ENCODE data around the gene CD7.
A peak's percentile ranks its signal among the peaks of the same experiment; 100 is the strongest.

The CD7 gene

DNA sequence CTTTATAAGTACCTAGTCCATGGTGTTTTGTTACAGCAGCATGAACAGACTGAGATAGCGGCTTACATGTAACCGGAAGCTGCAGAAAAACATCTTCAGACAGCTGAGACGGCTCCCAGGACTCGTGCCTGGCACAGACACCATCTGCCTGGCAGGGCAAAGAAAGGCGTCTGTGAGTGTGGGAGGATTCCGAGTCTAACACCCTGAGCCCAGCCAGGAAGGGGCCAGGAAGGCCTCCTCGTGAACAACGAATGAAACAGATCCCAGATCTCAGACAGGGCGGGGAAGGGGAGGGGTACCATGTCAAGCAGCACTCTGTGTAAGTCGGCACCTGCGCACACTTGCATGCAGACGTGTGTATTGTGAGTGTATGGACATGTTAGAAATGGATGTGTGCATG is 39.6 kb downstream of the CD7 start:
- no peak for DNase-seq

GRCh38 chr17:82276938-82277337 is 40.5 kb downstream of the CD7 start:
- DNase-seq: no peak

DNA sequence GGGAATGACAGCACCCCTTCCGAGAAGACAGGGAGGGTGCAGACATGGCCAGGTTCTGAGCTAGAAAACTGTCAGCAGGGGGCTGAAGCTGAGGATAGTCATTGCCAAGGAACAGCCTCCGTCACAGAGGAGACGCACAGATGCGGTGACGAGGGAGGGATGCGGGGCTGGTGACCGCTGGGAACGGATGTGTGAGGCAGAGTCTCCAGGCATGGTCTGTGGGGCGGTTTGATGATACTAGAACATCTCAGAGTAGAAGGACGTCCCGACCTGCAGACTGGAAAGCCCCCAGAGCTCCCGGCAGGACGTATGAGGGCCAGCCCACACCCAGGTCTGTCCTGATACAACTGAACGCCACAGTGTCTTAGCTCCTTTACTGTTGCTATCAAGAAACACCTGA is 42.1 kb downstream of the CD7 start:
- no peak for DNase-seq

GRCh38 chr17:82274134-82275020 is 43.0 kb downstream of the CD7 start:
- no peak for DNase-seq

DNA sequence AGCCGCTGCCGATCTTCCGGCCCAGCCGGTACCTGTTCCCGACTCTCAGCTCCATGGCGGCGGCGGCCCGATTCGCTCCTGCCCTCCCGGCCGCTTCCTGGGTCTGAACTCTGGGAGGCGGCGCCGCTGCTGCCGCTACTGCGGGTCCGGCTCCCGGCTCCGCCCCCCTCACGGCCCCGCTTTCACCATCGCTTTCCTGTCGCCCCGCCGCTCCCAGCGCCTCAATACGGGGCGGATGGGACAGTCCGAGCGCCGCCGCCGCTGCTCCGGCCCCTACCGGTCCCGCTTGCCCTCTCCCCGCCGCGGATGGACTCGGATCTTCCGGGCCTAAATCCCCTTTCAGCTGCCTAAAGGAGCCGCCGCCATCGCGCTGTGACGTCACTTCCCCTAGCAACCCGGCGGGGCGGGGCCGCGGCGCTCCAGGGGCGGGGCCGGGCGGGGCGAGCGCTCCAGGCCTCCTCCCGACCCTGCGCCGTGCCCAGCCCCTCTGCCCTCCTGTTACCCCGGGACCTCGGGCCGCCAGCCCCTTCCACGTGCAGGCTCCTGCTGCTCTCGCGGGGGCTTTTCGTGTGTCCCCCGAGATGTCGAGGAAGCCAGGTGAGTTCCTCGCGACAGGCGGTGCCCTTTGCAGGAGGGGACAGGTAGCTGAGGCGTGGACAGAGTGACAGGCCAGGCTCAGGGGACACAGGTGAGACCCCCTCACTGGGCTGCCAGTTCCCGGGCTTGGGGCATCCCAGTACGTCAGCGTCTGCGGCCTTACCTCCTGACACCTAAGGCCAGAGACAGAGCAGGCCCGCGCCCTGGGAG is 43.9 kb downstream of the CD7 start, which contains the start of gene CSNK1D:
CSNK1D (minus strand) TSS at position 374 of the 807 bp plus-strand sequence; CDS start at position 55, 319 bp downstream.
- DNase-seq: peak; percentile 83

- peak; percentile 18 for DNase-seq
These were observed 44.7 kb downstream of the CD7 start for GRCh38 chr17:82272495-82273326.

DNA sequence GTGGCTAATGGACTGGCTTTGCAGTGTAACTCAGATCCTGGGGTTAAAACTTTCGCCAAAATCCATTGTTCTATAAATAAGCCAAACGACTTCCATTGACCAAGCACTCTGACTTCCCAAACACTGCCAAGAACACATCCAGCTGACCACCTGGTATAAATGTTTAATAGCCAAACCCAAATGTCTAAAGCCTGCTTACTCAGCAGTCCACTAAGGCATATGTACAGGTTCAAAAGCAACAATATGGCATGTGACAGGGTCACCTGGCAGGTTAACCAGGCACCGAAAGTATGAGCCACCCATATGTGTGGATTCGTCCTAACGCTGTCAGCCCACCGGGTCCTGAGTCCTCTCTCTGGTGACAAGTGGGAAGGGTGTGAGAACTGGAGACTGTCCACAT is 46.0 kb downstream of the CD7 start:
- no peak for DNase-seq

DNA sequence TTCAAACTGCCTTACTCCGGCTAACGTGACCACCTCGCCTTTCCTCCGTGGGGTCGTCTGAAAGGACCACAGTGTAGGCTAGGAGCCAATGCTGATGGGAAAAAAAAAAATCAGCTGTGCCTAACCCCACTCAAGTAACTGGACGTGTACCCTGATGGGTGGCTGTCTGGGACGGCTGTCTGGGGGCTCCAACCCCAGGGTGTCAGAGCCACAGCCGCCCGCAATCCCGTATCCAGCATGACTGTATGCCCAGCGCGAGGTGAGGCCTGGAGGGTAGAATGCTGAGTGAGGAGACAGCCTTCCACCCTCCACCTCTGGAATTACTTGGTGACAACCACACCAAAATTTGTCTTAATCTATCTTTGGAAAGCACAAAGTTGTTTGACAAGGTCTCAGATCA is 46.8 kb downstream of the CD7 start:
- DNase-seq: no peak

GRCh38 chr17:82269882-82270500 is 47.4 kb downstream of the CD7 start:
- DNase-seq: no peak

DNA sequence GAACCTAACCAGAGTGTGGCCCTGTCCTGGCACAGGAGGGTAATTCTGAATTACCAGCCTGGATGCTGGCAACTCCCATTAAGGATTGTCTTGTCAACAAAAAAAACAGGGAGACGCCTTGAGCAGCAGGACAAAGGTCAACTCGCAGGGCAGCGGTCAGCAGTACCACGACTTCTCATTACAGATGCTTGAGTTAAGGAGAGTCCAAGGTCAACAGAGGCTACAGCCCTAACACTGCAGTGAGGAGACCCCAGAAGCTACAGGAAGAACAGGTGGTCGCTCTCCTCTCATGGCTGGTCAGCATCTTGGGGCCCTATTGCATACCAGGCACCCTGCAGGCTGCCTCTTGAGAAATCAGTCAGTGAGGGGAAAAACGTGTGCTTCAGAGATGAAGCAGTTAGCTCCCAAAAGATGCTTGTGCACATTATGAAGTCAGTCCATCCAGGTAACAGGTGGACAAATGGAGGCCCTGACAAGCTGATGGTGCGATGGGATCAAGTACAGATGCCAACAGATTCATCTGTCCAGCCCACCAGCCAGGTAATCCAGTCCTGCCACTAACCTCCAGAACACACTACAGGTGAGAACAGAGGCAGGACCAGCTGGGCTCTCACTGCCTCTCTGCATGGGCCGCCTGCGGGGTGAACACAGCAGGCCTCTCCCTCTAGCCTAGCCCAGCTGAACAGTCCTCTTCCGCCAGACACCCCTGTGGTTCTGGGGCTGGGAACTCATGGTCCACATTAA is 48.1 kb downstream of the CD7 start:
- no peak for DNase-seq

DNA sequence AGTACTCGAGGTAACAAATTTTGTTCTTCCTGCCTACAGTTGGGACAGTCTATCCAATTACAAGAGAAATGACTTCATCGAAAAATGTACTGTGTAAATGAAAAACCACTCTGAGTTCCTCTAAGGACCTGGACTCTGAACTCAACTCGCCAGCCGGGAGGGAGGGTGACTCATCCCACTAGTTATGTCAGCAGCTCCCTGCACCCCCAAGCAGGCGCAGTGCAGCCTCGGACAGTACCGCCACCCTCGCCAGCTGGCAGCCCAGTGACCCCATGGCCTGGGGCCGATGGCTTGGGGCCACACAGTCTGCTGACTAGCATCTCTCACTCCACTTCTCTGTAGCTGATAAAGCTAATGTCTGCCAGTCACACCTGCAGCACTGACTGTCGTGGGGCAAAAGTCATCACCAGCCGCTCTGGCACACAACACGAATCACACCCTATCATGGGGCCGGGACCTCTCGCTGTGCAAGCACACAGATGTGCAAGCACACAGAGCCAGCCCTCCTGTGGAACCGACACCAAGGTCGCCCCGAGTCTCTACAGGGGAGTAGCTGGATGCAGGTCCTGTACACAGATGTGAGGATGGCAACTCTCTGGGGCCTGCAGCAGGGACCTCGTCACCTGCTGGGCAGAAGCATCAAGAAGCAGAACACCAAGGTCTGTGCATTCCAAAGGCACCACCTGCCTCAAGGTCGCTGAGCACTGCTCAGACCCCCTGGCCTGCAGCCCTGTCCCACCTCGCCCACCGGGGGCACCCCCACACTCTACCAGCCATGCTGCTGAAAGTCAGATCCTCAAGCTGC is 49.6 kb downstream of the CD7 start:
- peak; percentile 64 for DNase-seq

DNA sequence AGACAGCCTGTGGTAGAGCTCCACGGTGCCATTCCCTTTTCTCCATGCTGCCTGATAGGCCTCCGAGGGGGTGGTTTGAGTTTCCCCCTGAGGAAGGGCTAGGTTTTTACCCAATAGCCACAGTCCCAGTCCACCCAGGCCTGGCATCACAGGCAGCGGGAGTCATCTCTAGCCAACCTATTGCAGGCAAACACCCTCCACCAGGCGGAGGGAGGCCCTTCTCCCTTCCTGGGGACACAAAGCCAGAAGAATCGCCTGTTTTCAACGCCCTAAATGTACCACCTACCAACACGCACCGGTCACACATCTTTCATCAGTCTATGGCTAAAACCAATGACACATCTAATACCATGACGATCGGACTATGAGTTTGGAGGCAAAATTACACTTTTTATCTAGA is 51.3 kb downstream of the CD7 start:
- DNase-seq: no peak
